ENCODE data around the gene CPA5.
A peak's percentile ranks its signal among the peaks of the same experiment; 100 is the strongest.

Gene CPA5

GRCh38 chr7:130379019-130379418 is 34.4 kb downstream of the CPA5 start:
- no peak for DNase-seq (ENCODE audit: low spot score)

GRCh38 chr7:130379532-130379920 is 34.9 kb downstream of the CPA5 start:
- no peak for DNase-seq (ENCODE audit: low spot score)

- DNase-seq (ENCODE audit: low spot score), result no peak
Observed at GRCh38 chr7:130379921-130380860, 35.6 kb downstream of the CPA5 start, which contains the start of gene CPA1. Gene CPA1 (plus strand): TSS chr7:130380494. CDS start chr7:130380521, 27 bp downstream.

- DNase-seq (ENCODE audit: low spot score), result no peak
Observed at GRCh38 chr7:130380861-130381455, 36.3 kb downstream of the CPA5 start.

GRCh38 chr7:130381468-130382312 is 37.1 kb downstream of the CPA5 start:
- DNase-seq (ENCODE audit: low spot score), result no peak

GRCh38 chr7:130383187-130383980 is 38.8 kb downstream of the CPA5 start:
- DNase-seq (ENCODE audit: low spot score), result no peak

- DNase-seq (ENCODE audit: low spot score), result no peak
Observed at GRCh38 chr7:130384371-130384801, 39.8 kb downstream of the CPA5 start.

- no peak for DNase-seq (ENCODE audit: low spot score)
Observed at GRCh38 chr7:130384841-130385599, 40.4 kb downstream of the CPA5 start.

GRCh38 chr7:130385600-130386066 is 41.0 kb downstream of the CPA5 start:
- DNase-seq (ENCODE audit: low spot score), result no peak

GRCh38 chr7:130386876-130387275 is 42.3 kb downstream of the CPA5 start:
- DNase-seq (ENCODE audit: low spot score), result no peak

- no peak for DNase-seq (ENCODE audit: low spot score)
Observed at GRCh38 chr7:130387306-130387627, 42.7 kb downstream of the CPA5 start.

- DNase-seq (ENCODE audit: low spot score), result no peak
Observed at GRCh38 chr7:130387628-130388403, 43.2 kb downstream of the CPA5 start.

- DNase-seq (ENCODE audit: low spot score), result no peak
Observed at GRCh38 chr7:130388671-130389070, 44.1 kb downstream of the CPA5 start.

- no peak for DNase-seq (ENCODE audit: low spot score)
Observed at GRCh38 chr7:130390486-130390885, 45.9 kb downstream of the CPA5 start.

- DNase-seq (ENCODE audit: low spot score), result no peak
Observed at GRCh38 chr7:130393101-130393561, 48.5 kb downstream of the CPA5 start.

GRCh38 chr7:130393841-130394411 is 49.3 kb downstream of the CPA5 start:
- DNase-seq (ENCODE audit: low spot score), result no peak

- peak; percentile 58 for DNase-seq (ENCODE audit: low spot score)
Observed at GRCh38 chr7:130394421-130395195, 50.0 kb downstream of the CPA5 start.

GRCh38 chr7:130395421-130395820 is 50.8 kb downstream of the CPA5 start:
- DNase-seq (ENCODE audit: low spot score), result no peak

- DNase-seq (ENCODE audit: low spot score), result no peak
Observed at GRCh38 chr7:130396109-130396508, 51.5 kb downstream of the CPA5 start.
